H9 (cell line): ENCODE measurements around the gene DUSP5. TPM values are rescaled to one million over a fixed set of nuclear protein-coding genes. Genes with fewer than 3 reads are reported as not detected.

Experiments
- DNase-seq: peaks from one replicate; pipeline ENCODE4 v3.0.0-alpha.2; 2017
- H2AFZ ChIP-seq: one replicate; pipeline ENCODE4 v1.6.1; 2013; ENCODE audit warnings: mild to moderate bottlenecking, low read length, control low read depth, moderate library complexity
- H2AK5ac ChIP-seq: 2 replicates; pipeline ENCODE4 v1.6.1; 2013; ENCODE audit warnings: low read length, control low read depth, mixed read lengths; ENCODE audit not compliant: insufficient read length
- H2BK120ac ChIP-seq: one replicate; pipeline ENCODE4 v1.6.1; 2013; ENCODE audit warnings: low read depth, mild to moderate bottlenecking, low read length, control low read depth, inconsistent platforms; ENCODE audit not compliant: poor library complexity, severe bottlenecking
- H2BK12ac ChIP-seq: 2 replicates; pipeline ENCODE4 v1.6.1; 2013; ENCODE audit warnings: low read length, control low read depth, mixed read lengths, low read depth; ENCODE audit not compliant: insufficient read length
- H2BK15ac ChIP-seq: 2 replicates; pipeline ENCODE4 v1.6.1; 2013; ENCODE audit warnings: low read depth, low read length, control low read depth
- H2BK20ac ChIP-seq: one replicate; pipeline ENCODE4 v1.6.1; 2013; ENCODE audit warnings: low read depth, mild to moderate bottlenecking, low read length, control low read depth, inconsistent platforms; ENCODE audit not compliant: poor library complexity, severe bottlenecking
- H2BK5ac ChIP-seq: 2 replicates; pipeline ENCODE4 v1.6.1; 2013; ENCODE audit warnings: low read length, control low read depth, mixed read lengths; ENCODE audit not compliant: insufficient read length
- H3K14ac ChIP-seq: 2 replicates; pipeline ENCODE4 v1.6.1; 2013; ENCODE audit warnings: low read length, control low read depth; ENCODE audit not compliant: insufficient read depth
- H3K18ac ChIP-seq: 2 replicates; pipeline ENCODE4 v1.6.1; 2013; ENCODE audit warnings: low read depth, mild to moderate bottlenecking, mixed read lengths, low read length, control low read depth; ENCODE audit not compliant: insufficient read length
- H3K23ac ChIP-seq: 2 replicates; pipeline ENCODE4 v1.6.1; 2013; ENCODE audit warnings: low read length, control low read depth, mixed read lengths, low read depth; ENCODE audit not compliant: insufficient read length
- H3K23me2 ChIP-seq: 2 replicates; pipeline ENCODE4 v1.6.1; 2013; ENCODE audit warnings: low read depth, mild to moderate bottlenecking, mixed read lengths, low read length, control low read depth; ENCODE audit not compliant: insufficient read length, poor library complexity, severe bottlenecking
- H3K27ac ChIP-seq: 2 replicates; pipeline ENCODE4 v1.5.1; 2013; ENCODE audit warnings: low read length, control low read depth, mixed read lengths, low read depth; ENCODE audit not compliant: insufficient read length
- H3K27me3 ChIP-seq: 2 replicates; pipeline ENCODE4 v1.6.1; 2013; ENCODE audit warnings: low read length, control low read depth, inconsistent platforms; ENCODE audit not compliant: insufficient read depth
- H3K4ac ChIP-seq: 2 replicates; pipeline ENCODE4 v1.6.1; 2013; ENCODE audit warnings: low read depth, mild to moderate bottlenecking, control low read depth, inconsistent platforms, low read length, moderate library complexity
- H3K4me1 ChIP-seq: 2 replicates; pipeline ENCODE4 v1.6.1; 2013; ENCODE audit warnings: low read length, control low read depth, inconsistent platforms; ENCODE audit not compliant: insufficient read depth
- H3K4me2 ChIP-seq: 2 replicates; pipeline ENCODE4 v1.6.1; 2013; ENCODE audit warnings: low read length, control low read depth, mixed read lengths; ENCODE audit not compliant: insufficient read length, insufficient read depth
- H3K56ac ChIP-seq: 2 replicates; pipeline ENCODE4 v1.6.1; 2013; ENCODE audit warnings: low read depth, mild to moderate bottlenecking, mixed read lengths, low read length, control low read depth; ENCODE audit not compliant: insufficient read length
- H3K79me1 ChIP-seq: 2 replicates; pipeline ENCODE4 v1.6.1; 2013; ENCODE audit warnings: low read depth, mild to moderate bottlenecking, moderate library complexity, low read length, control low read depth, inconsistent platforms; ENCODE audit not compliant: insufficient read depth, poor library complexity, severe bottlenecking
- H3K79me2 ChIP-seq: 2 replicates; pipeline ENCODE4 v1.6.1; 2013; ENCODE audit warnings: low read length, control low read depth, inconsistent platforms; ENCODE audit not compliant: insufficient read depth
- H3K9ac ChIP-seq: 2 replicates; pipeline ENCODE4 v1.6.1; 2013; ENCODE audit warnings: low read length, control low read depth, mixed read lengths; ENCODE audit not compliant: insufficient read length; ENCODE audit errors: extremely low read depth
- H3K9me3 ChIP-seq: one replicate; pipeline ENCODE4 v1.6.1; 2013; ENCODE audit warnings: low read depth, low read length, inconsistent platforms; ENCODE audit not compliant: control insufficient read depth
- H3T11ph ChIP-seq: one replicate; pipeline ENCODE4 v1.6.1; 2013; ENCODE audit warnings: mild to moderate bottlenecking, low read length, control low read depth, inconsistent platforms
- H4K20me1 ChIP-seq: one replicate; pipeline ENCODE4 v1.6.1; 2013; ENCODE audit not compliant: control insufficient read depth, insufficient read length, insufficient read depth
- H4K5ac ChIP-seq: 2 replicates; pipeline ENCODE4 v1.6.1; 2013; ENCODE audit warnings: low read depth, mild to moderate bottlenecking, mixed read lengths, low read length, control low read depth; ENCODE audit not compliant: insufficient read length
- H4K8ac ChIP-seq: replicated peaks from 2 replicates; pipeline ENCODE4 v1.6.1; 2013; ENCODE audit warnings: low read length, control low read depth, mixed read lengths, low read depth; ENCODE audit not compliant: insufficient read length
- H4K91ac ChIP-seq: 2 replicates; pipeline ENCODE4 v1.6.1; 2013; ENCODE audit warnings: low read depth, mild to moderate bottlenecking, moderate library complexity, mixed read lengths, low read length, control low read depth; ENCODE audit not compliant: insufficient read length
- H3K27ac Mint-ChIP-seq, 3 experiments: 2 replicates in 2 of 3; 3 replicates in 1 of 3; pipeline ENCODE4 v1.8.0; 2020 to 2021; ENCODE audit warnings: mixed read lengths in 3 of 3, mild to moderate bottlenecking in 1 of 3, moderate library complexity in 1 of 3
- H3K27me3 Mint-ChIP-seq: 2 replicates; pipeline ENCODE4 v1.8.0; 2021; ENCODE audit warnings: low read depth, mild to moderate bottlenecking, moderate library complexity, mixed read lengths
- H3K36me3 Mint-ChIP-seq, 3 experiments: 2 replicates in 2 of 3; 3 replicates in 1 of 3; pipeline ENCODE4 v1.8.0; 2020 to 2021; ENCODE audit warnings: low read depth in 3 of 3, mixed read lengths in 3 of 3; ENCODE audit not compliant: insufficient read depth in 1 of 3
- H3K4me1 Mint-ChIP-seq, 2 experiments: 2 replicates each; pipeline ENCODE4 v1.8.0; 2020; ENCODE audit warnings: mixed read lengths in 2 of 2
- H3K4me3 Mint-ChIP-seq, 2 experiments: 2 replicates in 1 of 2; 3 replicates in 1 of 2; pipeline ENCODE4 v1.8.0; 2020 to 2021; ENCODE audit warnings: mild to moderate bottlenecking in 2 of 2, mixed read lengths in 2 of 2, moderate library complexity in 1 of 2
- H3K9me3 Mint-ChIP-seq, 2 experiments: 2 replicates in 1 of 2; 3 replicates in 1 of 2; pipeline ENCODE4 v1.8.0; 2020; ENCODE audit warnings: mild to moderate bottlenecking in 2 of 2, mixed read lengths in 2 of 2, moderate library complexity in 1 of 2
- WGBS: extraction: QIAGEN DNeasy Blood & Tissue Kit; methylation state at CpG from one replicate; pipeline ENCODE4 v1.1.7; 2013; ENCODE audit warnings: missing lambda C conversion rate, low lambda C conversion rate, mixed read lengths; ENCODE audit not compliant: insufficient read length; ENCODE audit errors: extremely low coverage; 5-methylcytosine and 5-hydroxymethylcytosine counted together
- total RNA-seq: library from RNA; stranded (reverse); gene quantifications from 2 replicates; pipeline ENCODE4 v1.2.1, GENCODE V29; 2021
- TF ChIP-seq, protein P1 (sequence below): fragments of 200-600 bp; sonication (generic); conservative IDR thresholded peaks from 3 replicates; pipeline ENCODE4 v1.8.0; 2021; ENCODE audit warnings: antibody characterized with exemption, mild to moderate bottlenecking

Gene DUSP5
- total RNA-seq, 1 experiment from 2014 or later: 29.3 TPM

DNA sequence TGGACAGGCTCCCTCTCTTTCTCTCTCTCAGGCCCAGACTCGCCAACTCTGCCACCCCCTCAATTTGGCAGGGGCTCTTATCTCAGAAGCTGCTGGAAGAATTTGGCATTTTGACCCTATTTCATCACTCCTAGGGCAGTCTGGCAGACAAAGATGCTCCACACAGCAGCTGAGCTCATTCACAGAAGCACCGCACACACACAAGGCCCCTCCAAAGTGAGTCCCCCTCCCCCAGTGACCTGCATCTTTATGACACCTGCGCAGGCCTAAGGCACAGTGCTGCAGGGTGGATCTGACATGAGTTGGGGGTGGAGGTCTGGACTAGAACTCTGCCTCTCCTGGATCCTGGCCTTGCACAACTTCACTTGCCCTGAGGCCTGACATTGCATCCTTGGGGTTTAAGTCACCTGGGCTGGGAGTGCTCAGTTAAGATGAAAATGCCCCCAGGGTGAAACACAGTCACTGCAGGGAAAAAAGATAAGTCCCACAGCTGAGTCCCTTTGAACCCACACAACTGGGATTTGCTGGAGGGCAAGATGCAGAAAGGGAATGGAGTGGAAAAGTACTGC is 41.1 kb upstream of the DUSP5 start:
- Histone ChIP-seq H3T11ph (no peak overlapping the region), H4K8ac (no peak overlapping the region), H3K79me2 (no peaks in the 10 kb centered on the region), H3K9ac (no peak overlapping the region), H3K4me1 (no peaks in the 10 kb centered on the region), H3K4ac (no peak overlapping the region), H2AFZ (no peak overlapping the region), H3K4me2 (no peak overlapping the region), H3K56ac (no peak overlapping the region), H2BK15ac (no peak overlapping the region), H3K27me3 (no peaks in the 10 kb centered on the region), H3K14ac (no peak overlapping the region), H4K5ac (no peak overlapping the region), H2BK12ac (no peak overlapping the region), H2BK20ac (no peak overlapping the region), H3K9me3 (no peaks in the 10 kb centered on the region), H3K18ac (no peak overlapping the region), H3K79me1 (no peaks in the 10 kb centered on the region), H3K23me2 (no peaks in the 10 kb centered on the region), H3K23ac (no peak overlapping the region), H2BK120ac (no peak overlapping the region), H4K91ac (no peak overlapping the region), H4K20me1 (no peaks in the 10 kb centered on the region), H2AK5ac (no peak overlapping the region), H3K27ac (no peak overlapping the region), H2BK5ac (no peak overlapping the region)
- no peak for DNase-seq
- WGBS: no CpG with 5 or more reads among the region's 3 CpGs
- Mint-ChIP-seq H3K36me3 (no peaks in the 10 kb centered on the region), H3K27ac (no peak overlapping the region), H3K9me3 (no peaks in the 10 kb centered on the region; a peak in 1 of 5 replicates), H3K4me3 (no peak overlapping the region), H3K27me3 (peaks cover 4% of the 10 kb centered on the region), H3K4me1 (peaks cover 3 to 7% of the 10 kb centered on the region in 2 experiments; a peak in 2 of 4 replicates)
- TF ChIP-seq, protein P1, sequence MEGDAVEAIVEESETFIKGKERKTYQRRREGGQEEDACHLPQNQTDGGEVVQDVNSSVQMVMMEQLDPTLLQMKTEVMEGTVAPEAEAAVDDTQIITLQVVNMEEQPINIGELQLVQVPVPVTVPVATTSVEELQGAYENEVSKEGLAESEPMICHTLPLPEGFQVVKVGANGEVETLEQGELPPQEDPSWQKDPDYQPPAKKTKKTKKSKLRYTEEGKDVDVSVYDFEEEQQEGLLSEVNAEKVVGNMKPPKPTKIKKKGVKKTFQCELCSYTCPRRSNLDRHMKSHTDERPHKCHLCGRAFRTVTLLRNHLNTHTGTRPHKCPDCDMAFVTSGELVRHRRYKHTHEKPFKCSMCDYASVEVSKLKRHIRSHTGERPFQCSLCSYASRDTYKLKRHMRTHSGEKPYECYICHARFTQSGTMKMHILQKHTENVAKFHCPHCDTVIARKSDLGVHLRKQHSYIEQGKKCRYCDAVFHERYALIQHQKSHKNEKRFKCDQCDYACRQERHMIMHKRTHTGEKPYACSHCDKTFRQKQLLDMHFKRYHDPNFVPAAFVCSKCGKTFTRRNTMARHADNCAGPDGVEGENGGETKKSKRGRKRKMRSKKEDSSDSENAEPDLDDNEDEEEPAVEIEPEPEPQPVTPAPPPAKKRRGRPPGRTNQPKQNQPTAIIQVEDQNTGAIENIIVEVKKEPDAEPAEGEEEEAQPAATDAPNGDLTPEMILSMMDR: no peak
